ENCODE results near the gene RARG. TPM values are rescaled to one million over a fixed set of nuclear protein-coding genes. Genes with fewer than 3 reads are reported as not detected.
A peak's percentile ranks its signal among the peaks of the same experiment; 100 is the strongest.

Gene RARG
- total RNA-seq, 1 experiment from 2014 or later: 77.2 TPM

DNA sequence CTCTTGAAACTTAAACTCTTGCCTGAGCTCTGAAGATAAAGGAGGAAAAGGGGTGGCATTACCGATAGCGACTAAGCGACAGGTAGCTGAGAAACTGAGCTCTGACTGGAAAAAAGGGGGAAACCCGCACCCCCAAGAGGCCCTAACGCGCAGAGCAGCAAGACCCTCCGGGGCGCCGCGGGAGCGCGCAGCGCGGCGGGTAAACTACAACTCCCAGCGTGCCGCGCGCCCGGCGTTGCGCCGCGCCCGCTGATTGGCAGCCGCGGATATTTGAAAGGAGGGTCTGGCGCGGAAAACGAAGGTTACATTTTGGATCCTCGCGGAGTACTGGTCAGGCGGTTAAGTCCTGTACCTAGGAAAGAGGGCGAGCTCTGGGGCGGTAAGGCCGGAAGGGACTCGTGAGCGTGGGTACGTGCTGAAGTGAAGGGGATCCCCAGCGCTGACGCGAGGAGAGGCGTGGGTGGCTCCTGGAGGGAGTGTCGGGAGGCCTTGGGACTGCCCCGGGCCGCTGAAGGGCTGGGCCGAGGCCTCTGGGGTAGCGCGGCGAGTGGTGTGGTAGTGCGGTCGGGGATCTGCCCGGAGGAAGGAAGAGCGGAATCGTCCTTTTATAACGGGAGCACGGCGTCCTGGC, 36.1 kb upstream of the RARG start, which contains the start of gene ESPL1 (continued):
- no peak for TF ChIP-seq NR2C2 (CRISPR knock-in tag; IDR thresholded peaks at IDR 0.05)
- no peak for TF ChIP-seq RORB (CRISPR knock-in tag; IDR thresholded peaks at IDR 0.05)
- TF ChIP-seq MYBL2 (CRISPR knock-in tag; IDR thresholded peaks at IDR 0.05): peak; percentile 98
- no peak; the same call in 1 of the 2 replicates for TF ChIP-seq TEAD1 (CRISPR knock-in tag; IDR thresholded peaks at IDR 0.05)
- 0 out of 2 replicates have a peak, but pooled peaks have one; percentile 17 for TF ChIP-seq FOXP4 (CRISPR knock-in tag; IDR thresholded peaks at IDR 0.05)
- TF ChIP-seq FOXK1 (CRISPR knock-in tag; IDR thresholded peaks at IDR 0.05): 0 out of 2 replicates have a peak, but pooled peaks have one; percentile 56
- no peak for TF ChIP-seq CBFB (CRISPR knock-in tag; IDR thresholded peaks at IDR 0.05; ENCODE audit: low read depth)

DNA sequence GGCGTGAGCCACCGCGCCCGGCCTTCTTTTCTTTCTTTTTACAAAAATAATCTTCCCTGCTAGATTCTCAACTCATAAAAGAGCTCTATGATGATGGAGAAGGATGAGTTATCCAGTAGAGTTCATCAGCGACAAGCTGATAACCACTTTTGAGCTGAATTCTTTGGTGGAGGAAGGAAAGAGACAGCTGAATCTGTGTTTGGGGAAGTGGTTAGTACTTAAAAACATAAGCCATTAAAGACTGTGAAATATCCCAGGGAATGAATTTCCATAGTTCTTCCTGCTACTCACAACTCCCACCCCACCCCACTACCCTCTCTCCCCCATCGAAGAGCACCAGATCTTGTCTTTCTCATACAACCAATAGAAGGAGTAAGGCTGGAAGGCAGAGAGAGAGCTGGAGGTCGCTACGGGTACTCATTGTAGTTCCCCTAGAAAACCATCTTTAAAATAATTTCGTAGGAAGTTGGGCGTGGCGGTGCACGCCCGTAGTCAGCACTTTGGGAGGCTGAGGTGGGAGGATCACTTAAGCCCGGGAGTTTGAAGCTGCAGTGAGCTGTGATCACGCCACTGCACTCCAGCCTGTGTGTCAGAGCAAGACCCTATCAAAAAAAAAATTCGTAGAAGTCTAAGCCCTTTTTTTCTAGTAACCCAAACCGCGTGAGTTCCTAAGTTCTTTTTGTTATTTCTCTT, 35.4 kb upstream of the RARG start:
- peak overlapping the region; percentile 100 for H3K4me3 Mint-ChIP-seq
- CTCF ChIA-PET: interaction anchor here (0.5 to 11.3 kb wide), 32 partner anchors 10 to 238 kb away, joined by 3 to 333 read pairs (median 6); partner anchors contain the start of genes AAAS, CSAD, ITGB7 and PFDN5
- H3K4me1 Mint-ChIP-seq: peaks cover 29% of the 10 kb centered on the region
- POLR2A ChIA-PET: interaction anchor here (0.8 to 3.5 kb wide), 7 partner anchors 16 to 215 kb away, joined by 3 to 13 read pairs (median 4); partner anchors contain the start of genes MYG1 and PFDN5
- H3K36me3 Mint-ChIP-seq: peaks cover 22% of the 10 kb centered on the region
- TF ChIP-seq, protein P1, sequence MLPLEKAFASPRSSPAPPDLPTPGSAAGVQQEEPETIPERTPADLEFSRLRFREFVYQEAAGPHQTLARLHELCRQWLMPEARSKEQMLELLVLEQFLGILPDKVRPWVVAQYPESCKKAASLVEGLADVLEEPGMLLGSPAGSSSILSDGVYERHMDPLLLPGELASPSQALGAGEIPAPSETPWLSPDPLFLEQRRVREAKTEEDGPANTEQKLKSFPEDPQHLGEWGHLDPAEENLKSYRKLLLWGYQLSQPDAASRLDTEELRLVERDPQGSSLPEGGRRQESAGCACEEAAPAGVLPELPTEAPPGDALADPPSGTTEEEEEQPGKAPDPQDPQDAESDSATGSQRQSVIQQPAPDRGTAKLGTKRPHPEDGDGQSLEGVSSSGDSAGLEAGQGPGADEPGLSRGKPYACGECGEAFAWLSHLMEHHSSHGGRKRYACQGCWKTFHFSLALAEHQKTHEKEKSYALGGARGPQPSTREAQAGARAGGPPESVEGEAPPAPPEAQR (CRISPR knock-in tag; IDR thresholded peaks at IDR 0.05): no peak
- no peak for TF ChIP-seq E2F4 (CRISPR knock-in tag; IDR thresholded peaks at IDR 0.05; ENCODE audit: borderline replicate concordance, low read depth)
- TF ChIP-seq ZNF138 (CRISPR knock-in tag; conservative IDR thresholded peaks at IDR 0.05): no peak
- no peak for TF ChIP-seq NR2C2 (CRISPR knock-in tag; IDR thresholded peaks at IDR 0.05)
- TF ChIP-seq ZNF423 (CRISPR knock-in tag; IDR thresholded peaks at IDR 0.05): no peak
- no peak for TF ChIP-seq CREM (CRISPR knock-in tag; IDR thresholded peaks at IDR 0.05)
- no peak for TF ChIP-seq OVOL2 (CRISPR knock-in tag; IDR thresholded peaks at IDR 0.05; ENCODE audit: borderline replicate concordance)
- TF ChIP-seq ZMAT4 (CRISPR knock-in tag; IDR thresholded peaks at IDR 0.05): no peak
- TF ChIP-seq IRF2 (CRISPR knock-in tag; IDR thresholded peaks at IDR 0.05; ENCODE audit: borderline replicate concordance, low read depth): no peak
- no peaks in the 10 kb centered on the region for H3K9me3 Mint-ChIP-seq
- H3K27me3 Mint-ChIP-seq (ENCODE audit: low read depth): no peaks in the 10 kb centered on the region; the same call in 1 of the 2 replicates
- H3K27ac Mint-ChIP-seq: no peak overlapping the region
- DNase-seq (ENCODE audit: low spot score): no peak
- ATAC-seq: peak; percentile 6

GRCh38 chr12:53265783-53266182, 33.8 kb upstream of the RARG start:
- Mint-ChIP-seq H3K4me1 (peaks cover 25% of the 10 kb centered on the region), H3K27ac (no peak overlapping the region), H3K4me3 (no peak overlapping the region), H3K36me3 (peaks cover 12% of the 10 kb centered on the region), H3K27me3 (ENCODE audit: low read depth) (no peaks in the 10 kb centered on the region; the same call in 1 of the 2 replicates), H3K9me3 (no peaks in the 10 kb centered on the region)
- ChIA-PET CTCF (interaction anchor here (0.6 to 11.3 kb wide), 6 partner anchors 24 to 1589 kb away, joined by 3 to 333 read pairs (median 5); partner anchors contain the start of genes ITGB7 and PFDN5), POLR2A (interaction anchor here (0.7 kb wide), 2 partner anchors 117 to 623 kb away, joined by 3 to 5 read pairs; no protein-coding TSS in a partner anchor)
- DNase-seq (ENCODE audit: low spot score) (no peak), ATAC-seq (no peak)
- TF ChIP-seq SP1 (CRISPR knock-in tag; conservative IDR thresholded peaks at IDR 0.05) (no peak), ZNF423 (CRISPR knock-in tag; IDR thresholded peaks at IDR 0.05) (no peak), ZMAT4 (CRISPR knock-in tag; IDR thresholded peaks at IDR 0.05) (no peak), CREB1 (CRISPR knock-in tag; IDR thresholded peaks at IDR 0.05) (no peak), TEAD4 (CRISPR knock-in tag; IDR thresholded peaks at IDR 0.05) (no peak)
- TF ChIP-seq, protein P2, sequence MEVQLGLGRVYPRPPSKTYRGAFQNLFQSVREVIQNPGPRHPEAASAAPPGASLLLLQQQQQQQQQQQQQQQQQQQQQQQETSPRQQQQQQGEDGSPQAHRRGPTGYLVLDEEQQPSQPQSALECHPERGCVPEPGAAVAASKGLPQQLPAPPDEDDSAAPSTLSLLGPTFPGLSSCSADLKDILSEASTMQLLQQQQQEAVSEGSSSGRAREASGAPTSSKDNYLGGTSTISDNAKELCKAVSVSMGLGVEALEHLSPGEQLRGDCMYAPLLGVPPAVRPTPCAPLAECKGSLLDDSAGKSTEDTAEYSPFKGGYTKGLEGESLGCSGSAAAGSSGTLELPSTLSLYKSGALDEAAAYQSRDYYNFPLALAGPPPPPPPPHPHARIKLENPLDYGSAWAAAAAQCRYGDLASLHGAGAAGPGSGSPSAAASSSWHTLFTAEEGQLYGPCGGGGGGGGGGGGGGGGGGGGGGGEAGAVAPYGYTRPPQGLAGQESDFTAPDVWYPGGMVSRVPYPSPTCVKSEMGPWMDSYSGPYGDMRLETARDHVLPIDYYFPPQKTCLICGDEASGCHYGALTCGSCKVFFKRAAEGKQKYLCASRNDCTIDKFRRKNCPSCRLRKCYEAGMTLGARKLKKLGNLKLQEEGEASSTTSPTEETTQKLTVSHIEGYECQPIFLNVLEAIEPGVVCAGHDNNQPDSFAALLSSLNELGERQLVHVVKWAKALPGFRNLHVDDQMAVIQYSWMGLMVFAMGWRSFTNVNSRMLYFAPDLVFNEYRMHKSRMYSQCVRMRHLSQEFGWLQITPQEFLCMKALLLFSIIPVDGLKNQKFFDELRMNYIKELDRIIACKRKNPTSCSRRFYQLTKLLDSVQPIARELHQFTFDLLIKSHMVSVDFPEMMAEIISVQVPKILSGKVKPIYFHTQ (CRISPR knock-in tag; IDR thresholded peaks at IDR 0.05): no peak
- TF ChIP-seq, protein P3, sequence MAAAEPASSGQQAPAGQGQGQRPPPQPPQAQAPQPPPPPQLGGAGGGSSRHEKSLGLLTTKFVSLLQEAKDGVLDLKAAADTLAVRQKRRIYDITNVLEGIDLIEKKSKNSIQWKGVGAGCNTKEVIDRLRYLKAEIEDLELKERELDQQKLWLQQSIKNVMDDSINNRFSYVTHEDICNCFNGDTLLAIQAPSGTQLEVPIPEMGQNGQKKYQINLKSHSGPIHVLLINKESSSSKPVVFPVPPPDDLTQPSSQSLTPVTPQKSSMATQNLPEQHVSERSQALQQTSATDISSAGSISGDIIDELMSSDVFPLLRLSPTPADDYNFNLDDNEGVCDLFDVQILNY (CRISPR knock-in tag; IDR thresholded peaks at IDR 0.05): no peak
- TF ChIP-seq, protein P4, sequence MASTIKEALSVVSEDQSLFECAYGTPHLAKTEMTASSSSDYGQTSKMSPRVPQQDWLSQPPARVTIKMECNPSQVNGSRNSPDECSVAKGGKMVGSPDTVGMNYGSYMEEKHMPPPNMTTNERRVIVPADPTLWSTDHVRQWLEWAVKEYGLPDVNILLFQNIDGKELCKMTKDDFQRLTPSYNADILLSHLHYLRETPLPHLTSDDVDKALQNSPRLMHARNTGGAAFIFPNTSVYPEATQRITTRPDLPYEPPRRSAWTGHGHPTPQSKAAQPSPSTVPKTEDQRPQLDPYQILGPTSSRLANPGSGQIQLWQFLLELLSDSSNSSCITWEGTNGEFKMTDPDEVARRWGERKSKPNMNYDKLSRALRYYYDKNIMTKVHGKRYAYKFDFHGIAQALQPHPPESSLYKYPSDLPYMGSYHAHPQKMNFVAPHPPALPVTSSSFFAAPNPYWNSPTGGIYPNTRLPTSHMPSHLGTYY (CRISPR knock-in tag; IDR thresholded peaks at IDR 0.05): no peak
